HepG2 (cell line): ENCODE measurements around the gene NPHP4. TPM values are rescaled to one million over a fixed set of nuclear protein-coding genes. Genes with fewer than 3 reads are reported as not detected.

Experiments used
- BORCS8-MEF2B ChIP-seq: sonication (generic); formaldehyde crosslinking; IDR thresholded peaks from 2 replicates; pipeline ENCODE4 v1.8.0; 2022; ENCODE audit warnings: mild to moderate bottlenecking, missing genetic modification reagents
- CHCHD3 ChIP-seq: sonication (generic); formaldehyde crosslinking; IDR thresholded peaks from 2 replicates; pipeline ENCODE4 v1.8.0; 2022; ENCODE audit warnings: mild to moderate bottlenecking, missing genetic modification reagents, moderate library complexity
- DDIT3 ChIP-seq: sonication (generic); formaldehyde crosslinking; IDR thresholded peaks from 2 replicates; pipeline ENCODE4 v1.4.0; 2020; ENCODE audit warnings: mild to moderate bottlenecking, missing genetic modification reagents
- DPF2 ChIP-seq: sonication (generic); formaldehyde crosslinking; IDR thresholded peaks from 2 replicates; pipeline ENCODE4 v1.4.0; 2020; ENCODE audit warnings: mild to moderate bottlenecking, low read depth, missing genetic modification reagents, borderline replicate concordance
- MED1 ChIP-seq: sonication (generic); formaldehyde crosslinking; IDR thresholded peaks from 2 replicates; pipeline ENCODE4 v1.4.0; 2020; ENCODE audit warnings: missing genetic modification reagents
- NPAS2 ChIP-seq: sonication (generic); formaldehyde crosslinking; IDR thresholded peaks from 2 replicates; pipeline ENCODE4 v1.8.0; 2022; ENCODE audit warnings: mild to moderate bottlenecking, missing genetic modification reagents, borderline replicate concordance
- NR1H2 ChIP-seq: sonication (generic); formaldehyde crosslinking; IDR thresholded peaks from 2 replicates; pipeline ENCODE4 v1.8.1; 2022; ENCODE audit warnings: low read depth, missing genetic modification reagents, borderline replicate concordance
- NR3C1 ChIP-seq: sonication (generic); formaldehyde crosslinking; IDR thresholded peaks from 2 replicates; pipeline ENCODE4 v1.4.0; 2020; ENCODE audit warnings: missing genetic modification reagents
- PPARG ChIP-seq: conservative IDR thresholded peaks from 2 replicates; pipeline ENCODE4 v1.6.1; 2016; ENCODE audit warnings: missing biosample characterization, missing genetic modification reagents
- SRY ChIP-seq: sonication (generic); formaldehyde crosslinking; IDR thresholded peaks from 2 replicates; pipeline ENCODE4 v1.8.0; 2022; ENCODE audit warnings: mild to moderate bottlenecking, missing genetic modification reagents
- SSRP1 ChIP-seq: IDR thresholded peaks from 2 replicates; pipeline ENCODE4 v1.6.1; 2016; ENCODE audit warnings: control low read depth
- ZKSCAN1 ChIP-seq: fragments of 150-350 bp; IDR thresholded peaks from 2 replicates; pipeline ENCODE4 v1.6.1; 2014; ENCODE audit warnings: low read length
- ZNF558 ChIP-seq: sonication (generic); formaldehyde crosslinking; IDR thresholded peaks from 2 replicates; pipeline ENCODE4 v1.9.0; 2022; ENCODE audit warnings: mild to moderate bottlenecking, missing genetic modification reagents, borderline replicate concordance
- ZNF563 ChIP-seq: sonication (generic); formaldehyde crosslinking; IDR thresholded peaks from 2 replicates; pipeline ENCODE4 v1.8.0; 2022; ENCODE audit warnings: mild to moderate bottlenecking, moderate library complexity, missing genetic modification reagents
- ZNF569 ChIP-seq: sonication (generic); formaldehyde crosslinking; IDR thresholded peaks from 2 replicates; pipeline ENCODE4 v1.5.0; 2020; ENCODE audit warnings: mild to moderate bottlenecking, missing genetic modification reagents, moderate library complexity, borderline replicate concordance
- ZNF703 ChIP-seq: sonication (generic); formaldehyde crosslinking; IDR thresholded peaks from 2 replicates; pipeline ENCODE4 v1.5.1; 2020; ENCODE audit warnings: missing genetic modification reagents, mild to moderate bottlenecking, moderate library complexity, borderline replicate concordance
- polyA plus RNA-seq, 8 experiments: library from polyadenylated mRNA; depleted of rRNA in 3 of 8; stranded (reverse) in 7 of 8; unstranded in 1 of 8; fragments of >200 nt; fragmentation: Illumina TruSeq in 4 of 8; extraction: Trizol in 4 of 8; gene quantifications; 2 replicates each; pipeline versions ENCODE4 v1.2.1 to v1.2.3, GENCODE V29; 2011 to 2016; ENCODE audit warnings: low read depth in 4 of 8, missing spikeins in 1 of 8, mixed read lengths in 1 of 8; ENCODE audit not compliant: insufficient read depth in 1 of 8
- total RNA-seq, 5 experiments: library from RNA; depleted of rRNA; stranded (reverse); fragments of >200 nt; fragmentation: Illumina TruSeq; extraction: Trizol; gene quantifications; 2 replicates each; pipeline ENCODE4 v1.2.3, GENCODE V29; 2016; ENCODE audit warnings: low read depth in 1 of 5
- TF ChIP-seq, protein P1 (sequence below): sonication (generic); formaldehyde crosslinking; IDR thresholded peaks from 2 replicates; pipeline ENCODE4 v1.5.0; 2020; ENCODE audit warnings: missing genetic modification reagents
- TF ChIP-seq, protein P2 (sequence below): sonication (generic); formaldehyde crosslinking; IDR thresholded peaks from 2 replicates; pipeline ENCODE4 v1.9.0; 2021; ENCODE audit warnings: mild to moderate bottlenecking, missing genetic modification reagents
- TF ChIP-seq, protein P3 (sequence below): IDR thresholded peaks from 2 replicates; pipeline ENCODE4 v1.6.1; 2016; ENCODE audit warnings: control low read depth

NPHP4 gene
- total and polyA plus RNA-seq, 2 of the 13 experiments (the other 11 are each of a cell fraction or from before 2014, with no cell fraction given), result 4.4 to 6.8 TPM

DNA sequence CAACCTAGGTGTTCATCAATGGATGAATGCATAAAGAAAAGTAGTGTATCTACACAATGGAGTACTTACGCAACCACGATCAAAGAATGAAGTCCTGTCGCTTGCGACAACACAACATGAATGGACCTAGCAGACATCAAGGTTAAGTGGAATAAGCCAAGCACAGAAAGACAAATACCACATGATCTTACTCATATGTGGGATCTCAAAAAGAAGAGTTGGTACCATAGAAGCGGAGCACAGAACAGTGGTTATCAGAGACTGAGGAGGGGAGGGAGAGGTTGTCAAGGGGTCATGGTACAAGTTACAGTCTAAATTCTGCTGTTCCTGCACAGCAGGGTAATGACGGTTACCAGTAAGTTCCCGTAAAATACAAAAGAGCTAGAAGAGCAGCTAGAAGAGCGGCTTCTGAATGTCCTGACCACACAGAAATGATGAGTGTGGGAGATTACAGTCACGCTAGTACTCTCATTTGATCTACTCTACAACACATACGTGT is 36.7 kb downstream of the NPHP4 start (continued):
- TF ChIP-seq ZNF563 (CRISPR knock-in tag), result no peak
- TF ChIP-seq CHCHD3 (CRISPR knock-in tag), result no peak
- TF ChIP-seq, protein P1, sequence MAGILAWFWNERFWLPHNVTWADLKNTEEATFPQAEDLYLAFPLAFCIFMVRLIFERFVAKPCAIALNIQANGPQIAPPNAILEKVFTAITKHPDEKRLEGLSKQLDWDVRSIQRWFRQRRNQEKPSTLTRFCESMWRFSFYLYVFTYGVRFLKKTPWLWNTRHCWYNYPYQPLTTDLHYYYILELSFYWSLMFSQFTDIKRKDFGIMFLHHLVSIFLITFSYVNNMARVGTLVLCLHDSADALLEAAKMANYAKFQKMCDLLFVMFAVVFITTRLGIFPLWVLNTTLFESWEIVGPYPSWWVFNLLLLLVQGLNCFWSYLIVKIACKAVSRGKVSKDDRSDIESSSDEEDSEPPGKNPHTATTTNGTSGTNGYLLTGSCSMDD, result no peak
- TF ChIP-seq SSRP1 (CRISPR knock-in tag), result peak; percentile 87
- no peak for TF ChIP-seq NR1H2 (CRISPR knock-in tag)
- TF ChIP-seq ZNF558 (CRISPR knock-in tag), result no peak
- no peak for TF ChIP-seq DDIT3 (CRISPR knock-in tag)
- TF ChIP-seq, protein P2, sequence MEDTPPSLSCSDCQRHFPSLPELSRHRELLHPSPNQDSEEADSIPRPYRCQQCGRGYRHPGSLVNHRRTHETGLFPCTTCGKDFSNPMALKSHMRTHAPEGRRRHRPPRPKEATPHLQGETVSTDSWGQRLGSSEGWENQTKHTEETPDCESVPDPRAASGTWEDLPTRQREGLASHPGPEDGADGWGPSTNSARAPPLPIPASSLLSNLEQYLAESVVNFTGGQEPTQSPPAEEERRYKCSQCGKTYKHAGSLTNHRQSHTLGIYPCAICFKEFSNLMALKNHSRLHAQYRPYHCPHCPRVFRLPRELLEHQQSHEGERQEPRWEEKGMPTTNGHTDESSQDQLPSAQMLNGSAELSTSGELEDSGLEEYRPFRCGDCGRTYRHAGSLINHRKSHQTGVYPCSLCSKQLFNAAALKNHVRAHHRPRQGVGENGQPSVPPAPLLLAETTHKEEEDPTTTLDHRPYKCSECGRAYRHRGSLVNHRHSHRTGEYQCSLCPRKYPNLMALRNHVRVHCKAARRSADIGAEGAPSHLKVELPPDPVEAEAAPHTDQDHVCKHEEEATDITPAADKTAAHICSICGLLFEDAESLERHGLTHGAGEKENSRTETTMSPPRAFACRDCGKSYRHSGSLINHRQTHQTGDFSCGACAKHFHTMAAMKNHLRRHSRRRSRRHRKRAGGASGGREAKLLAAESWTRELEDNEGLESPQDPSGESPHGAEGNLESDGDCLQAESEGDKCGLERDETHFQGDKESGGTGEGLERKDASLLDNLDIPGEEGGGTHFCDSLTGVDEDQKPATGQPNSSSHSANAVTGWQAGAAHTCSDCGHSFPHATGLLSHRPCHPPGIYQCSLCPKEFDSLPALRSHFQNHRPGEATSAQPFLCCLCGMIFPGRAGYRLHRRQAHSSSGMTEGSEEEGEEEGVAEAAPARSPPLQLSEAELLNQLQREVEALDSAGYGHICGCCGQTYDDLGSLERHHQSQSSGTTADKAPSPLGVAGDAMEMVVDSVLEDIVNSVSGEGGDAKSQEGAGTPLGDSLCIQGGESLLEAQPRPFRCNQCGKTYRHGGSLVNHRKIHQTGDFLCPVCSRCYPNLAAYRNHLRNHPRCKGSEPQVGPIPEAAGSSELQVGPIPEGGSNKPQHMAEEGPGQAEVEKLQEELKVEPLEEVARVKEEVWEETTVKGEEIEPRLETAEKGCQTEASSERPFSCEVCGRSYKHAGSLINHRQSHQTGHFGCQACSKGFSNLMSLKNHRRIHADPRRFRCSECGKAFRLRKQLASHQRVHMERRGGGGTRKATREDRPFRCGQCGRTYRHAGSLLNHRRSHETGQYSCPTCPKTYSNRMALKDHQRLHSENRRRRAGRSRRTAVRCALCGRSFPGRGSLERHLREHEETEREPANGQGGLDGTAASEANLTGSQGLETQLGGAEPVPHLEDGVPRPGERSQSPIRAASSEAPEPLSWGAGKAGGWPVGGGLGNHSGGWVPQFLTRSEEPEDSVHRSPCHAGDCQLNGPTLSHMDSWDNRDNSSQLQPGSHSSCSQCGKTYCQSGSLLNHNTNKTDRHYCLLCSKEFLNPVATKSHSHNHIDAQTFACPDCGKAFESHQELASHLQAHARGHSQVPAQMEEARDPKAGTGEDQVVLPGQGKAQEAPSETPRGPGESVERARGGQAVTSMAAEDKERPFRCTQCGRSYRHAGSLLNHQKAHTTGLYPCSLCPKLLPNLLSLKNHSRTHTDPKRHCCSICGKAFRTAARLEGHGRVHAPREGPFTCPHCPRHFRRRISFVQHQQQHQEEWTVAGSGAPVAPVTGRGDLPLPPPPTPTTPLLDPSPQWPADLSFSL (CRISPR knock-in tag), result peak; percentile 96
- TF ChIP-seq PPARG (CRISPR knock-in tag), result peak; percentile 68
- TF ChIP-seq, protein P3, sequence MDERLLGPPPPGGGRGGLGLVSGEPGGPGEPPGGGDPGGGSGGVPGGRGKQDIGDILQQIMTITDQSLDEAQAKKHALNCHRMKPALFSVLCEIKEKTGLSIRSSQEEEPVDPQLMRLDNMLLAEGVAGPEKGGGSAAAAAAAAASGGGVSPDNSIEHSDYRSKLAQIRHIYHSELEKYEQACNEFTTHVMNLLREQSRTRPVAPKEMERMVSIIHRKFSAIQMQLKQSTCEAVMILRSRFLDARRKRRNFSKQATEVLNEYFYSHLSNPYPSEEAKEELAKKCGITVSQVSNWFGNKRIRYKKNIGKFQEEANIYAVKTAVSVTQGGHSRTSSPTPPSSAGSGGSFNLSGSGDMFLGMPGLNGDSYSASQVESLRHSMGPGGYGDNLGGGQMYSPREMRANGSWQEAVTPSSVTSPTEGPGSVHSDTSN (CRISPR knock-in tag), result no peak
- TF ChIP-seq SRY, result no peak
- peak; percentile 94 for TF ChIP-seq DPF2
- no peak for TF ChIP-seq NPAS2 (CRISPR knock-in tag)
- no peak for TF ChIP-seq ZNF569 (CRISPR knock-in tag)
- TF ChIP-seq ZNF703 (CRISPR knock-in tag), result no peak
- no peak for TF ChIP-seq NR3C1 (CRISPR knock-in tag)
- no peak for TF ChIP-seq ZKSCAN1
- peak; percentile 93 for TF ChIP-seq MED1 (CRISPR knock-in tag)
- TF ChIP-seq BORCS8-MEF2B (CRISPR knock-in tag), result no peak
